Activated CD8-positive, alpha-beta T cell treated with anti-CD3 and anti-CD28 coated beads for 36 hours (primary cell): ENCODE results near the gene KDM6A. TPM values are rescaled to one million over a fixed set of nuclear protein-coding genes. Genes with fewer than 3 reads are reported as not detected.
A peak's percentile ranks its signal among the peaks of the same experiment; 100 is the strongest.
"Not testable (repeated sequence)": the region's sequence is repeated elsewhere in the genome, so short reads cannot be mapped to it uniquely, and the experiment has no call there.

ENCODE experiments used
- ATAC-seq: fragments of 200-7000 bp; cut with Tn5 transposase; one replicate; pipeline ENCODE4 v1.10.0; 2021; ENCODE audit warnings: mild to moderate bottlenecking, moderate library complexity
- CTCF ChIA-PET: fragments of 350-600 bp; sonication (Branson Sonifier 250); formaldehyde crosslinking; loops from one replicate; lab custom pipeline; 2021; ENCODE audit warnings: antibody characterized with exemption; lab: Charles Lee
- POLR2A ChIA-PET: fragments of 350-600 bp; sonication (Branson Sonifier 250); formaldehyde crosslinking; loops from one replicate; lab custom pipeline; 2021; ENCODE audit warnings: antibody characterized with exemption; lab: Charles Lee
- DNase-seq: peaks from one replicate; pipeline ENCODE4 v3.0.0-alpha.2; 2020
- H3K27ac Mint-ChIP-seq: one replicate; pipeline ENCODE4 v1.8.0; 2021; ENCODE audit warnings: mild to moderate bottlenecking, mixed read lengths
- H3K27me3 Mint-ChIP-seq: one replicate; pipeline ENCODE4 v1.8.0; 2021; ENCODE audit warnings: mixed read lengths
- H3K36me3 Mint-ChIP-seq: one replicate; pipeline ENCODE4 v1.8.0; 2021; ENCODE audit warnings: low read depth, mixed read lengths
- H3K4me1 Mint-ChIP-seq: one replicate; pipeline ENCODE4 v1.8.0; 2021; ENCODE audit warnings: low read depth, mixed read lengths
- H3K4me3 Mint-ChIP-seq: one replicate; pipeline ENCODE4 v1.8.0; 2021; ENCODE audit warnings: mild to moderate bottlenecking, moderate library complexity, mixed read lengths
- H3K9me3 Mint-ChIP-seq: one replicate; pipeline ENCODE4 v1.8.0; 2021; ENCODE audit warnings: mixed read lengths
- intact Hi-C: fragments of 100-400 bp; cut with micrococcal nuclease; formaldehyde crosslinking; loops from one replicate; pipeline ENCODE4 v1.10.0; 2022
- total RNA-seq, 2 experiments: library from RNA; stranded (reverse); gene quantifications; one replicate each; pipeline ENCODE4 v1.2.3, GENCODE V29; 2021
- TF ChIP-seq, protein P1 (sequence below): fragments of 200-600 bp; IDR thresholded peaks from one replicate; pipeline ENCODE4 v1.8.0; 2022; ENCODE audit warnings: antibody characterized with exemption, mild to moderate bottlenecking

KDM6A gene
- total RNA-seq, 2 experiments from 2014 or later = 18.9 to 21.1 TPM

DNA sequence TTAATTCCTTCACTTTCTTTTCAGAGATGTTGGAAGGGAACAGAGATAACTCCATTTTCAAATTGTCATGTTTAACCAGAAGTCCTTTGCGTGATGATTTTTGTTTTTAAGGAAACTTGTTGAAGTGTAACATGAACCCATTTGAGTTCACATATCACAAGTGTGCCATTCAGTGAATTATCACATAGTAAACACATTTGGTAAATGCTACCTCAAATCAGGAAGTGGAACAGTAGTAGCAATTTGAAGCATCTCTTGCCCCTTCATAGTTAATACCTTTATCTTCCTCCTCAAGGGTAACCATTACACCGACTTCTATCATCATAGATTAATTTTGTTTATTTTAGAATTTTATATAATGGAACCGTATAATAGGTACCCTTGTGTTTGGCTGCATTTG is 35.8 kb downstream of the KDM6A start:
- CTCF ChIA-PET = no interaction called here
- peak overlapping the region; percentile 84 for H3K27ac Mint-ChIP-seq
- H3K4me1 Mint-ChIP-seq = peaks cover 48% of the 10 kb centered on the region
- TF ChIP-seq, protein P1, sequence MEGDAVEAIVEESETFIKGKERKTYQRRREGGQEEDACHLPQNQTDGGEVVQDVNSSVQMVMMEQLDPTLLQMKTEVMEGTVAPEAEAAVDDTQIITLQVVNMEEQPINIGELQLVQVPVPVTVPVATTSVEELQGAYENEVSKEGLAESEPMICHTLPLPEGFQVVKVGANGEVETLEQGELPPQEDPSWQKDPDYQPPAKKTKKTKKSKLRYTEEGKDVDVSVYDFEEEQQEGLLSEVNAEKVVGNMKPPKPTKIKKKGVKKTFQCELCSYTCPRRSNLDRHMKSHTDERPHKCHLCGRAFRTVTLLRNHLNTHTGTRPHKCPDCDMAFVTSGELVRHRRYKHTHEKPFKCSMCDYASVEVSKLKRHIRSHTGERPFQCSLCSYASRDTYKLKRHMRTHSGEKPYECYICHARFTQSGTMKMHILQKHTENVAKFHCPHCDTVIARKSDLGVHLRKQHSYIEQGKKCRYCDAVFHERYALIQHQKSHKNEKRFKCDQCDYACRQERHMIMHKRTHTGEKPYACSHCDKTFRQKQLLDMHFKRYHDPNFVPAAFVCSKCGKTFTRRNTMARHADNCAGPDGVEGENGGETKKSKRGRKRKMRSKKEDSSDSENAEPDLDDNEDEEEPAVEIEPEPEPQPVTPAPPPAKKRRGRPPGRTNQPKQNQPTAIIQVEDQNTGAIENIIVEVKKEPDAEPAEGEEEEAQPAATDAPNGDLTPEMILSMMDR = no peak
- DNase-seq = no peak
- H3K4me3 Mint-ChIP-seq = no peak overlapping the region
- no peak for ATAC-seq
- intact Hi-C loops = no loop called here
- POLR2A ChIA-PET = interaction anchor here (1.1 kb wide), 1 partner anchor 119 kb away, joined by 4 read pairs; no protein-coding TSS in a partner anchor
- peaks cover 3% of the 10 kb centered on the region for H3K9me3 Mint-ChIP-seq
- H3K36me3 Mint-ChIP-seq = peaks cover 11% of the 10 kb centered on the region
- H3K27me3 Mint-ChIP-seq = no peaks in the 10 kb centered on the region

DNA sequence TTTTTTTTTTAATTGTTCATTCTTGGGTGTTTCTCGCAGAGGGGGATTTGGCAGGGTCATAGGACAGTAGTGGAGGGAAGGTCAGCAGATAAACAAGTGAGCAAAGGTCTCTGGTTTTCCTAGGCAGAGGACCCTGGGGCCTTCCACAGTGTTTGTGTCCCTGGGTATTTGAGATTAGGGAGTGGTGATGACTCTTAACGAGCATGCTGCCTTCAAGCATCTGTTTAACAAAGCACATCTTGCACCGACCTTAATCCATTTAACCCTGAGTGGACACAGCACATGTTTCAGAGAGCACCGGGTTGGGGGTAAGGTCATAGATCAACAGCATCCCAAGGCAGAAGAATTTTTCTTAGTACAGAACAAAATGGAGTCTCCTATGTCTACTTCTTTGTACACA is 37.5 kb downstream of the KDM6A start:
- H3K4me3 Mint-ChIP-seq, CTCF ChIA-PET, H3K27me3 Mint-ChIP-seq, H3K36me3 Mint-ChIP-seq, POLR2A ChIA-PET, H3K9me3 Mint-ChIP-seq, DNase-seq, H3K27ac Mint-ChIP-seq, ATAC-seq, intact Hi-C loops: not testable (repeated sequence)
- peaks cover 47% of the 10 kb centered on the region for H3K4me1 Mint-ChIP-seq

DNA sequence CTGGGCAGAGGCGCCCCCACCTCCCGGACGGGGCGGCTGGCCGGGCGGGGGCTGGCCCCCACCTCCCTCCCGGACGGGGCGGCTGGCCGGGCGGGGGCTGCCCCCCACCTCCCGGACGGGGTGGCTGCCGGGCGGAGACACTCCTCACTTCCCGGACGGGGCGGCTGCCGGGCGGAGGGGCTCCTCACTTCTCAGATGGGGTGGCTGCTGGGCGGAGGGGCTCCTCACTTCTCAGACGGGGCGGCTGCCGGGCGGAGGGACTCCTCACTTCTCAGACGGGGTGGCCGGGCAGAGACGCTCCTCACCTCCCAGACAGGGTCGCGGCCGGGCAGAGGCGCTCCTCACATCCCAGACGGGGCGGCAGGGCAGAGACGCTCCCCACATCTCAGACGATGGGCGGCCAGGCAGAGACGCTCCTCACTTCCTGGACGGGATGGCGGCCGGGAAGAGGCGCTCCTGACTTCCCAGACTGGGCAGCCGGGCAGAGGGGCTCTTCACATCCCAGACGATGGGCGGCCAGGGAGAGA is 38.1 kb downstream of the KDM6A start:
- H3K4me3 Mint-ChIP-seq, POLR2A ChIA-PET, H3K27me3 Mint-ChIP-seq, CTCF ChIA-PET, intact Hi-C loops, H3K9me3 Mint-ChIP-seq, DNase-seq, ATAC-seq, H3K36me3 Mint-ChIP-seq, H3K27ac Mint-ChIP-seq: not testable (repeated sequence)
- peaks cover 48% of the 10 kb centered on the region for H3K4me1 Mint-ChIP-seq

DNA sequence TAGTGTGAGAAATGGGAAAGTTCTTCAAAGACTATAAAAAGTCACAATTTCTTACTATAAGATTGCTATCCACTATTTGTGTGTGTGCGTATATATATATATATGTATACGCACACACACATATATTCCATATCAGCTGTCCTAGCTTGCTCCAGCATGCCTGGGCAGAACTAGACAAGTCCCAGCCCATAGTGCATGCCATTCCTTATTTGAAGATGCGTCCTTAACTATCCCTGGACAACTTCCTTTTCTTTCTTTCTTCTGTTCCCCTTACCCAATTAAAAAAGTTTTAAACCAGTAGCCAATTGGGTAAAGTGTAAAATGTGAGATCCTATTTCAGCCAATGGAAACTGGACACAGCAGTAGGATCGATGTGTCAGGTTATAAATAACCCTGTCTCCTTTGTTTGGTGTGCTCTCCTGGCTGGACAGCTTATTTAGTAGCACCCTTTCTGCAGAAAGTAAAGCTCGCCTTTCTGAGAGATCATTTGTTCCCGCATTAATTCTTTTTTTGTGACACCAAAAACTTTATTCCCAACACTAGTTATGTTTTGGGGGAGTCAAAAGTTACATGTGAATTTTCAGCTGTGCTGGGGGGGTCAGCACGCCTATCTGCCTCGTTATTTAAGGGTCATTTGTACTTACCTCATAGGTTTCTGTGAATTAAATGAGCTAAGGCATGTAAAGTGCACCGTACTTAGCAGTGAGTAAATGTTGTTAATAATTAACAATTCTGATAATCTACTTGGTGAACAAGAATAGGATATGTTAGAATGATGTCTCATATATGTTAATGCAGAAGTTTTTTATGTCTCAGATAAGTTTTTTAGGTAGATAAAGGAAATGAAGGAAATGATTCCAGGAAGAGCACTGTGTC is 40.9 kb downstream of the KDM6A start:
- ATAC-seq (no peak), DNase-seq (no peak)
- CTCF ChIA-PET = no interaction called here
- H3K4me3 Mint-ChIP-seq = no peak overlapping the region
- no peaks in the 10 kb centered on the region for H3K27me3 Mint-ChIP-seq
- POLR2A ChIA-PET = no interaction called here
- peaks cover 39% of the 10 kb centered on the region for H3K4me1 Mint-ChIP-seq
- peaks cover 4% of the 10 kb centered on the region for H3K36me3 Mint-ChIP-seq
- H3K9me3 Mint-ChIP-seq = no peaks in the 10 kb centered on the region
- peak overlapping the region; percentile 57 for H3K27ac Mint-ChIP-seq
- TF ChIP-seq, protein P1 = no peak
- intact Hi-C loops = no loop called here

DNA sequence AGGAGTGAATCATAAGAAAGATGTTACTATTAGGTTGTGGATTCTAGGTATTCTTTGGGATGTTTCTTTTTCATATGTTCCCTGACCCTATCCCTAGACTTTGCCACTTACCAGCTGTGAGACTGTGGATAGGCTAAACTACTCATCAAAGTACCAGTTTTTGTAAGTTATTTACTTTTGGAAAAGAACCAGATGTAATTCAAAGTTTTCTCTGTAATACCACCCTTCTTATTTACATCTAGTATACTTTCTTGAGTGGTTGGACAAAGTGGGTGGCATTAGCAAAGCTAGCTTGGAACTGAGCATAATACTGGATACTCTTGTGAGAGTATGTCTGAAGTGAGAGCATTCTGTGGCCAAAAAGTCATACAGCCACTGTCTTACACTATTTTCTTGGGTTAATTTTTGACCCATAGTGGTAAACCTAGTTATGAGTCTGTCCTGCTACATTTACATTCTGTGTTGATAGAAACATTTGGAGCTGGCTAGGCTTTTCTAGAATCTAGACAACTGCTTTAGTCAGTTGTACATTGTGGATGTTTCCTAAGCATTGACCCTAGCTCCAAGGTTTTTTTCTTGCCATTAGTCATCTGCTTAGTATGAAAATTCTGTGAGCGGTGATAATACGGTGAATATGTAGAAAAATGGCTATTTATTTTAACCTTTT is 41.7 kb downstream of the KDM6A start:
- Mint-ChIP-seq H3K9me3 (peaks cover 2% of the 10 kb centered on the region), H3K4me3 (no peak overlapping the region), H3K27me3 (no peaks in the 10 kb centered on the region), H3K36me3 (peaks cover 7% of the 10 kb centered on the region), H3K27ac (peak overlapping the region; percentile 57), H3K4me1 (peaks cover 43% of the 10 kb centered on the region)
- ATAC-seq = peak; percentile 37
- POLR2A ChIA-PET = interaction anchor here (0.6 to 1.0 kb wide), 2 partner anchors 10 to 40 kb away, joined by 3 to 4 read pairs; no protein-coding TSS in a partner anchor
- CTCF ChIA-PET = no interaction called here
- no peak for DNase-seq
- intact Hi-C loops = no loop called here
- TF ChIP-seq, protein P1 = no peak
